ENCODE results near the gene APCDD1L.

DNA sequence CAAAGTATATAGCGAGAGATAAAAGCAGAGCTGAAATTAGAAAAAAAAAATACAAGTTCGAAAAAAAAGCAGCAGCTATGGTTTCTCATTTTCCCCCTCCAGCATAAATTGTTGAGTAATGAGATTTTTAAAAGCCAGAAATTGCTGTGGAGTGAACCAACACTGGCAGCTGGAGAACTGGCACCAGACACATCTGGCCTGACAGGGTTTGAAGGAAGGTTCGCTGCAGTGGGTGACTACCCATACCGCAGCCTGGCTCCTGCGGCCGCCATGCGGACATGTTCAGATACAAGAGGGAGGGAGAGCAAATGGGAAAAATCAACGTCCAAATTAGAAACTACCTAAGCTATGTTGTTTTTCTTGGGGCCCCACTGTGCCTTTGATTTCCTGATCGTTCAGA lies 3.3 kb downstream of the APCDD1L start:
- no peak for TF ChIP-seq CTCF (IDR thresholded peaks at IDR 0.05)
- no peak for TF ChIP-seq POLR2A (IDR thresholded peaks at IDR 0.05)

Measured in Peyer's patch (tissue), 4 donors.